IMR-90 (cell line): ENCODE data around the gene FANCE. TPM values are rescaled to one million over a fixed set of nuclear protein-coding genes. Genes with fewer than 3 reads are reported as not detected.

ENCODE experiments used
- ATAC-seq: fragments of 200-7000 bp; cut with Tn5 transposase; 2 replicates; pipeline ENCODE4 v1.9.1; 2020; ENCODE audit warnings: low read depth, mild to moderate bottlenecking, moderate library complexity
- BruUV-seq: library from RNA; stranded (reverse); fragments of 400-500 nt; replicated peaks from 2 replicates; lab custom pipeline; 2021; lab: Mats Ljungman, UMichigan
- CTCF ChIA-PET: fragments of 300-600 bp; formaldehyde crosslinking; extraction: SDS; loops from one replicate; lab custom pipeline; 2021; ENCODE audit warnings: antibody characterized with exemption; lab: Yijun Ruan, JAX
- POLR2A ChIA-PET: fragments of 300-600 bp; sonication (Branson Sonifier 250); formaldehyde crosslinking; loops from one replicate; lab custom pipeline; 2022; ENCODE audit warnings: antibody characterized with exemption; ENCODE audit not compliant: unreplicated experiment; lab: Charles Lee
- DNase-seq: peaks from one replicate; pipeline ENCODE4 v3.0.0; 2013
- H2AFZ ChIP-seq: replicated peaks from 2 replicates; pipeline ENCODE3; 2013; ENCODE audit warnings: low read length, mild to moderate bottlenecking; ENCODE audit not compliant: poor library complexity
- H2AK5ac ChIP-seq: 2 replicates; pipeline ENCODE4 v1.6.1; 2013; ENCODE audit warnings: low read depth, low read length, inconsistent platforms
- H2AK9ac ChIP-seq: replicated peaks from 2 replicates; pipeline ENCODE3; 2013; ENCODE audit warnings: mild to moderate bottlenecking, low read depth, low read length, moderate library complexity; ENCODE audit not compliant: poor library complexity
- H2BK120ac ChIP-seq: 2 replicates; pipeline ENCODE4 v1.6.1; 2013; ENCODE audit warnings: low read depth, low read length, inconsistent platforms
- H2BK15ac ChIP-seq: 3 replicates; pipeline ENCODE4 v1.6.1; 2013; ENCODE audit warnings: low read depth, low read length, inconsistent platforms
- H2BK20ac ChIP-seq: 2 replicates; pipeline ENCODE4 v1.6.1; 2013; ENCODE audit warnings: low read depth, mild to moderate bottlenecking, inconsistent platforms, low read length, moderate library complexity
- H2BK5ac ChIP-seq: 2 replicates; pipeline ENCODE4 v1.6.1; 2013; ENCODE audit warnings: mild to moderate bottlenecking, low read depth, low read length, inconsistent platforms; ENCODE audit not compliant: poor library complexity, severe bottlenecking
- H3K14ac ChIP-seq: replicated peaks from 2 replicates; pipeline ENCODE4 v1.6.1; 2013; ENCODE audit warnings: low read depth, low read length, inconsistent platforms
- H3K18ac ChIP-seq: 2 replicates; pipeline ENCODE4 v1.6.1; 2013; ENCODE audit warnings: low read depth, low read length, control low read depth
- H3K23ac ChIP-seq: 2 replicates; pipeline ENCODE4 v1.6.1; 2013; ENCODE audit warnings: low read depth, low read length, inconsistent platforms
- H3K27ac ChIP-seq: 2 replicates; pipeline ENCODE4 v1.5.1; 2013; ENCODE audit warnings: mild to moderate bottlenecking, control low read depth, low read length; ENCODE audit not compliant: insufficient read depth
- H3K27me3 ChIP-seq: 2 replicates; pipeline ENCODE4 v1.6.1; 2013; ENCODE audit warnings: low read length; ENCODE audit not compliant: control insufficient read depth, insufficient read depth
- H3K36me3 ChIP-seq: 2 replicates; pipeline ENCODE4 v1.6.1; 2013; ENCODE audit warnings: low read length, mixed read lengths; ENCODE audit not compliant: control insufficient read depth, insufficient read depth
- H3K4ac ChIP-seq: 2 replicates; pipeline ENCODE4 v1.6.1; 2013; ENCODE audit warnings: low read depth, low read length, inconsistent platforms
- H3K4me1 ChIP-seq: 2 replicates; pipeline ENCODE4 v1.6.1; 2013; ENCODE audit warnings: low read length, mixed read lengths; ENCODE audit not compliant: control insufficient read depth, insufficient read depth
- H3K4me2 ChIP-seq: 2 replicates; pipeline ENCODE4 v1.6.1; 2013; ENCODE audit warnings: low read depth, mild to moderate bottlenecking, control low read depth, low read length, moderate library complexity
- H3K4me3 ChIP-seq: 2 replicates; pipeline ENCODE4 v1.5.1; 2013; ENCODE audit warnings: low read depth, mild to moderate bottlenecking, control low read depth, low read length, moderate library complexity; ENCODE audit not compliant: insufficient read depth
- H3K56ac ChIP-seq: 2 replicates; pipeline ENCODE4 v1.6.1; 2013; ENCODE audit warnings: low read length, inconsistent platforms; ENCODE audit not compliant: insufficient read depth; ENCODE audit errors: extremely low read depth
- H3K79me1 ChIP-seq, 2 experiments: 2 replicates each; pipeline ENCODE4 v1.6.1; 2013; ENCODE audit warnings: low read length in 2 of 2, inconsistent platforms in 1 of 2, low read depth in 1 of 2
- H3K9ac ChIP-seq: 2 replicates; pipeline ENCODE4 v1.6.1; 2013; ENCODE audit warnings: low read depth, low read length, control low read depth
- H3K9me1 ChIP-seq: 2 replicates; pipeline ENCODE4 v1.6.1; 2013; ENCODE audit warnings: low read length, inconsistent platforms; ENCODE audit not compliant: insufficient read depth
- H3K9me3 ChIP-seq: 2 replicates; pipeline ENCODE4 v1.6.1; 2013; ENCODE audit warnings: low read length; ENCODE audit not compliant: control insufficient read depth, insufficient read depth
- H4K20me1 ChIP-seq: 2 replicates; pipeline ENCODE4 v1.6.1; 2013; ENCODE audit warnings: low read length, inconsistent platforms; ENCODE audit not compliant: insufficient read depth
- H4K5ac ChIP-seq: 2 replicates; pipeline ENCODE4 v1.6.1; 2013; ENCODE audit warnings: mild to moderate bottlenecking, low read depth, low read length, control low read depth
- H4K8ac ChIP-seq, 2 experiments: 2 replicates each; pipeline ENCODE4 v1.6.1; 2013; ENCODE audit warnings: low read depth in 2 of 2, low read length in 2 of 2, control low read depth in 1 of 2, inconsistent platforms in 1 of 2
- H4K91ac ChIP-seq: 2 replicates; pipeline ENCODE4 v1.6.1; 2013; ENCODE audit warnings: low read depth, low read length, inconsistent platforms; ENCODE audit not compliant: insufficient read depth
- CHD1 ChIP-seq: IDR thresholded peaks from 2 replicates; pipeline ENCODE4 v1.6.1; 2012; ENCODE audit warnings: low read depth, low read length, improper control_type of control experiment
- FOS ChIP-seq: fragments of 150-350 bp; IDR thresholded peaks from 2 replicates; pipeline ENCODE4 v1.6.1; 2016; ENCODE audit warnings: low read depth, low read length
- MAFK ChIP-seq: IDR thresholded peaks from 2 replicates; pipeline ENCODE4 v1.6.1; 2012; ENCODE audit warnings: low read depth, low read length, improper control_type of control experiment
- MAZ ChIP-seq: IDR thresholded peaks from 2 replicates; pipeline ENCODE4 v1.6.1; 2012; ENCODE audit warnings: low read depth, mild to moderate bottlenecking, low read length, improper control_type of control experiment, moderate library complexity, borderline replicate concordance
- POLR2A ChIP-seq: IDR thresholded peaks from 2 replicates; pipeline ENCODE4 v1.6.1; 2012; ENCODE audit warnings: mild to moderate bottlenecking, low read depth, low read length
- RCOR1 ChIP-seq: IDR thresholded peaks from 2 replicates; pipeline ENCODE4 v1.6.1; 2012; ENCODE audit warnings: mild to moderate bottlenecking, low read length, improper control_type of control experiment; ENCODE audit not compliant: insufficient replicate concordance
- SMC3 ChIP-seq: fragments of 150-350 bp; IDR thresholded peaks from 2 replicates; pipeline ENCODE4 v1.6.1; 2016; ENCODE audit warnings: low read depth, mild to moderate bottlenecking, antibody characterized with exemption, low read length, moderate library complexity
- WGBS, 2 experiments: methylation state at CpG; one replicate each; pipeline versions ENCODE4 v1.1.5 to v1.1.7; 2013; ENCODE audit warnings: missing lambda C conversion rate in 2 of 2; ENCODE audit not compliant: insufficient read length in 1 of 2; ENCODE audit errors: extremely low coverage in 2 of 2; 5-methylcytosine and 5-hydroxymethylcytosine counted together
- dilution Hi-C: fragments of 300-500 bp; cut with HindIII; formaldehyde crosslinking; loops from one replicate; pipeline ENCODE4 v1.14.3; 2018; ENCODE audit warnings: low sequenced_read_pairs; ENCODE audit not compliant: unreplicated experiment
- in situ Hi-C: fragments of 300-500 bp; cut with MboI; formaldehyde crosslinking; loops from 3 replicates; pipeline ENCODE4 v1.14.3; 2019; ENCODE audit warnings: low sequenced_read_pairs, inconsistent platforms, mixed read lengths
- intact Hi-C: fragments of 100-400 bp; cut with micrococcal nuclease; formaldehyde crosslinking; loops from 2 replicates; pipeline ENCODE4 v1.10.0; 2022
- polyA plus RNA-seq, 3 experiments: library from polyadenylated mRNA; depleted of rRNA; stranded (reverse); fragments of >200 nt; gene quantifications; 2 replicates each; pipeline ENCODE4 v1.2.3, GENCODE V29; 2012; ENCODE audit warnings: low replicate concordance in 1 of 3
- total RNA-seq: library from RNA; depleted of rRNA; stranded (reverse); fragments of >200 nt; gene quantifications from 2 replicates; pipeline ENCODE4 v1.2.3, GENCODE V29; 2012
- TF ChIP-seq, protein P1 (sequence below): fragments of 150-350 bp; IDR thresholded peaks from 2 replicates; pipeline ENCODE4 v1.6.1; 2016; ENCODE audit warnings: low read depth, mild to moderate bottlenecking, low read length, moderate library complexity, borderline replicate concordance

The FANCE gene
- total and polyA plus RNA-seq, 2 of the 4 experiments (the other 2 are of a cell fraction), result 7.1 to 9.1 TPM

DNA sequence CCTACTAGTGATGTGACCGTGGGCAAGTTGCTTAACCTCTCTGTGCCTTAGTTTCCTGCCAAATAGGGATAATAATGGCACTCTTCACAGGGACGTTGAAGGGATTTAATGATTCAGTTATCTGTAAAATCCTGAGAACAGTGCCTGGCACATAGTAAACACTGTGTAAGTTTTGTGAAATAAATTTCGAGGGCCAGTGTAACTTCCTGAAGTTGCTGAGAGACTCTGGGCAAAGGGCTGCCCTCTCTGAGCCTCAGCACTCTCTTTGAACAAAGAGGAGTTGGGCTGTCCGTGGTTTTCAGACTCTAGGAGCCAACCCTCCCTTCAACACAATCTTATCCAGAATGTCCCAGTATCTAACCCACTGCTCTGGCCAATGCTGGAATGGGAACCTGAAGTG is 47.2 kb downstream of the FANCE start:
- Histone ChIP-seq H3K9me1 (peaks cover 25% of the 10 kb centered on the region), H2BK15ac (no peak overlapping the region), H3K4me1 (peaks cover 18% of the 10 kb centered on the region), H4K8ac (no peak overlapping the region), H3K9me3 (no peaks in the 10 kb centered on the region), H3K14ac (no peak overlapping the region), H4K91ac (no peak overlapping the region), H2BK20ac (no peak overlapping the region), H3K4me3 (no peak overlapping the region), H3K18ac (no peak overlapping the region), H3K23ac (no peak overlapping the region), H3K27ac (no peak overlapping the region), H4K20me1 (peaks cover 18% of the 10 kb centered on the region), H3K9ac (no peak overlapping the region), H3K36me3 (no peaks in the 10 kb centered on the region), H2AK9ac (no peak overlapping the region), H2AK5ac (no peak overlapping the region), H2BK5ac (no peak overlapping the region), H3K79me1 (peaks cover 3 to 33% of the 10 kb centered on the region in 2 experiments; a peak in 2 of 4 replicates), H3K4ac (peak overlapping the region; percentile 39; the same call in 1 of the 2 replicates), H3K27me3 (0 out of 2 replicates have a peak, but pooled peaks cover 1% of the 10 kb centered on the region), H4K5ac (no peak overlapping the region), H2AFZ (no peak overlapping the region), H3K56ac (no peak overlapping the region), H3K4me2 (no peak overlapping the region), H2BK120ac (no peak overlapping the region)
- POLR2A ChIA-PET, result no interaction called here
- dilution Hi-C loops (no loop called here), in situ Hi-C loops (no loop called here), intact Hi-C loops (no loop called here)
- TF ChIP-seq, protein P1, sequence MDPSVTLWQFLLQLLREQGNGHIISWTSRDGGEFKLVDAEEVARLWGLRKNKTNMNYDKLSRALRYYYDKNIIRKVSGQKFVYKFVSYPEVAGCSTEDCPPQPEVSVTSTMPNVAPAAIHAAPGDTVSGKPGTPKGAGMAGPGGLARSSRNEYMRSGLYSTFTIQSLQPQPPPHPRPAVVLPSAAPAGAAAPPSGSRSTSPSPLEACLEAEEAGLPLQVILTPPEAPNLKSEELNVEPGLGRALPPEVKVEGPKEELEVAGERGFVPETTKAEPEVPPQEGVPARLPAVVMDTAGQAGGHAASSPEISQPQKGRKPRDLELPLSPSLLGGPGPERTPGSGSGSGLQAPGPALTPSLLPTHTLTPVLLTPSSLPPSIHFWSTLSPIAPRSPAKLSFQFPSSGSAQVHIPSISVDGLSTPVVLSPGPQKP, result no peak
- no peak for TF ChIP-seq RCOR1
- TF ChIP-seq MAZ, result no peak
- no peak for TF ChIP-seq MAFK
- no peak for TF ChIP-seq SMC3
- TF ChIP-seq FOS, result no peak
- no peak for TF ChIP-seq POLR2A
- TF ChIP-seq CHD1, result no peak
- DNase-seq (no peak), ATAC-seq (no peak)
- 60% methylated on average over 1 of the region's 4 CpGs; no CpG with 5 or more reads in 1 of the 2 experiments for WGBS, 2 experiments
- CTCF ChIA-PET, result no interaction called here
- BruUV-seq, result no TSS peak
